Metanephros (tissue), 1 donor: ENCODE results near the gene SF3B4. TPM values are rescaled to one million over a fixed set of nuclear protein-coding genes. Genes with fewer than 3 reads are reported as not detected.

Experiments
- total RNA-seq: library from RNA; depleted of rRNA; stranded (reverse); fragments of >200 nt; gene quantifications from one replicate; pipeline ENCODE4 v1.2.3, GENCODE V29; 2014

The SF3B4 gene
- total RNA-seq, result 13.1 TPM

GRCh38 chr1:149927563-149928400, at the start of gene SF3B4:
TSS of gene SF3B4 (minus strand) at chr1:149927803. CDS start at chr1:149927759, 44 bp downstream.

GRCh38 chr1:149936170-149936991, 8.8 kb upstream of the SF3B4 start, which contains the start of gene MTMR11:
TSS of gene MTMR11 (minus strand) at chr1:149936879. CDS start at chr1:149936647, 232 bp downstream.

GRCh38 chr1:149917571-149918144, 9.9 kb downstream of the SF3B4 start, which contains the start of gene SV2A:
TSS of gene SV2A (minus strand) at chr1:149917844. CDS start at chr1:149913840, 4,004 bp downstream.

GRCh38 chr1:149899460-149900284, 27.9 kb downstream of the SF3B4 start, which contains the start of gene BOLA1:
TSS of gene BOLA1 (plus strand) at chr1:149899568. CDS start at chr1:149900060, 492 bp downstream.

Other genes starting within 250 kb of the SF3B4 start
- gene FCGR1A, start 145.1 kb downstream of the SF3B4 start, total RNA-seq, result 6.2 TPM
- gene BOLA1, start 28.2 kb downstream of the SF3B4 start, total RNA-seq, result 18.1 TPM
- gene SV2A, start 10.0 kb downstream of the SF3B4 start, total RNA-seq, result 6.2 TPM
- 22.9 TPM for gene MTMR11, start 9.1 kb upstream of the SF3B4 start, total RNA-seq
- gene OTUD7B, start 82.9 kb upstream of the SF3B4 start, total RNA-seq, result 21.4 TPM
- gene VPS45, start 140.0 kb upstream of the SF3B4 start, total RNA-seq, result 46.2 TPM
- gene PLEKHO1, start 222.1 kb upstream of the SF3B4 start, total RNA-seq, result 44.3 TPM